Smooth muscle cell of bladder (primary cell): Measurements from ENCODE around the gene SEC61A1. TPM values are rescaled to one million over a fixed set of nuclear protein-coding genes. Genes with fewer than 3 reads are reported as not detected.

Source experiments
- total RNA-seq: library from RNA; depleted of rRNA; stranded (reverse); fragments of >200 nt; gene quantifications from 2 replicates; pipeline ENCODE4 v1.2.3, GENCODE V29; 2014

Gene SEC61A1
- total RNA-seq, result 290 and 343 TPM in 2 replicates

DNA sequence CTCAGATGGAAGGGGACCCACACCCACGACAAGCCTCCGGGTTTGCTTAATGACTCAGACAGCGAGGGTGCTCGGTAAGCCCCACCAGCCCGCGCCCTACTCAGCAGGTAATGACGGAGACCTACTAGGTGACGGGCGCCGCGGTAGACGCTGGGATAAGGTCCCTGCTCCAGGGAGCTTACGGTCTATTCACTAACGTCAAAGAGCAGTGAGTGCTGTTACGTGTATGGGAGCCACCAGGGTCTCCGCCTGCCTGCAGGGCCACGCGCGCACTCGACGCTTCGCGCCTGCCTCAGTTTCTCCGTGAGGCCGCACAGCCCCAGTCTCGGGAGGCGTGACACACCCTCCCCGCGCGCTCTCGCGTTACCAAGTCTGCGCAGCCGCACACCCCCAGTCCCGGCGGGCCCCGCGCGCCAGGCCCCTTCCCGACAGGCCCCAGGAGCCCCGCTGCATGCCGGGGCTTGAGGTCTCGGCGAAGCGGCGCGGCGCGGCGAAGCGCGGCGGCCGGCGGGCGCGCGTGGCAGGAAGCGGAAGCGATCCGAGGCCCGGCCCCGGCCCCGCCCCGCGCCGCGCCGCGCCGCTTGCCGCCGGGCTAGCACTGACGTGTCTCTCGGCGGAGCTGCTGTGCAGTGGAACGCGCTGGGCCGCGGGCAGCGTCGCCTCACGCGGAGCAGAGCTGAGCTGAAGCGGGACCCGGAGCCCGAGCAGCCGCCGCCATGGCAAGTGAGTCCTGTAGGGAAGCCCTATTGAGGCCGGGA lies at the start of gene SEC61A1:
Gene SEC61A1 (plus strand): TSS at position 601 of the 758 bp plus-strand sequence. CDS start 116 bp downstream, at position 717.

Other genes starting within 250 kb of the SEC61A1 start
- 10.1 and 10.9 TPM in 2 replicates for gene MGLL, start 229.9 kb upstream of the SEC61A1 start, total RNA-seq
- not detected in 2 replicates for gene KBTBD12, start 137.2 kb upstream of the SEC61A1 start, total RNA-seq
- 52.7 and 62.3 TPM in 2 replicates for gene RUVBL1, start 71.4 kb downstream of the SEC61A1 start, total RNA-seq
- gene EEFSEC, start 101.0 kb downstream of the SEC61A1 start, total RNA-seq, result 1.3 and 1.8 TPM in 2 replicates